ENCODE results near the gene ATRX.
"Not testable (repeated sequence)": the region's sequence is repeated elsewhere in the genome, so short reads cannot be mapped to it uniquely, and the experiment has no call there.

Gene ATRX

DNA sequence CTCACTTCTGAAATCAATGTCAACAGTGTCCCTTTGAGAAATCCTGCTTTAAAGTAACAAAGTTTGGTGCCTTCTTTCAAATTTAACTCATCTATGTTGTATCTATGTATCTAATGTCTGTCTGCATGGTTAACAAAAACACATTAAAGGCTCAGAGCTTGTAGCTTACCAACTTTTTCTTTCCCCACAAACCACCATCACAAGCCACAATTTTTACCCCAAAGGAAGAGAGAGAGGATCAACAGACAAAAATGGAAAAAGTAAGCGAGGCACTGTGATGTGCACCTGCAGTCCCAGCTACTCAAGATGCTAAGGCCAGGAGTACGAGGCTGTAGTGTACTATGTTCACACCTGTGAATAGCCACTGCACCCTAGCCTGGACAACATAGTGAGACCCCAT lies 17.2 kb downstream of the ATRX start:
- TF ChIP-seq, protein P1, sequence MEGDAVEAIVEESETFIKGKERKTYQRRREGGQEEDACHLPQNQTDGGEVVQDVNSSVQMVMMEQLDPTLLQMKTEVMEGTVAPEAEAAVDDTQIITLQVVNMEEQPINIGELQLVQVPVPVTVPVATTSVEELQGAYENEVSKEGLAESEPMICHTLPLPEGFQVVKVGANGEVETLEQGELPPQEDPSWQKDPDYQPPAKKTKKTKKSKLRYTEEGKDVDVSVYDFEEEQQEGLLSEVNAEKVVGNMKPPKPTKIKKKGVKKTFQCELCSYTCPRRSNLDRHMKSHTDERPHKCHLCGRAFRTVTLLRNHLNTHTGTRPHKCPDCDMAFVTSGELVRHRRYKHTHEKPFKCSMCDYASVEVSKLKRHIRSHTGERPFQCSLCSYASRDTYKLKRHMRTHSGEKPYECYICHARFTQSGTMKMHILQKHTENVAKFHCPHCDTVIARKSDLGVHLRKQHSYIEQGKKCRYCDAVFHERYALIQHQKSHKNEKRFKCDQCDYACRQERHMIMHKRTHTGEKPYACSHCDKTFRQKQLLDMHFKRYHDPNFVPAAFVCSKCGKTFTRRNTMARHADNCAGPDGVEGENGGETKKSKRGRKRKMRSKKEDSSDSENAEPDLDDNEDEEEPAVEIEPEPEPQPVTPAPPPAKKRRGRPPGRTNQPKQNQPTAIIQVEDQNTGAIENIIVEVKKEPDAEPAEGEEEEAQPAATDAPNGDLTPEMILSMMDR (IDR thresholded peaks at IDR 0.05; ENCODE audit: insufficient read depth, low read length): no peak
- TF ChIP-seq SPI1 (IDR thresholded peaks at IDR 0.05; ENCODE audit: borderline replicate concordance, low read depth): no peak
- TF ChIP-seq REST (IDR thresholded peaks at IDR 0.05; ENCODE audit: insufficient replicate concordance, low read depth): no peak
- no peak for TF ChIP-seq POLR2AphosphoS5 (IDR thresholded peaks at IDR 0.05; ENCODE audit: low read depth)
- no peak for TF ChIP-seq GABPA (IDR thresholded peaks at IDR 0.05; ENCODE audit: low read depth)
- DNase-seq (ENCODE audit: low read depth in 1 of 2, low spot score in 1 of 2): no peak

GRCh38 chrX:77766212-77766611 lies 19.8 kb downstream of the ATRX start:
- DNase-seq (ENCODE audit: low read depth in 1 of 2, low spot score in 1 of 2); H3K4me3 ChIP-seq (replicated peaks; ENCODE audit: insufficient read depth, low read length); H3K27me3 ChIP-seq (ENCODE audit: insufficient read depth, poor library complexity, severe bottlenecking); H3K27ac ChIP-seq (replicated peaks): not testable (repeated sequence)

More for the DNA sequence above, 17.2 kb downstream of the ATRX start:
- Histone ChIP-seq H3K27me3 (ENCODE audit: insufficient read depth, poor library complexity, severe bottlenecking) (no peaks in the 10 kb centered on the region), H3K4me3 (replicated peaks; ENCODE audit: insufficient read depth, low read length) (no peak overlapping the region), H3K27ac (replicated peaks) (no peak overlapping the region)

DNA sequence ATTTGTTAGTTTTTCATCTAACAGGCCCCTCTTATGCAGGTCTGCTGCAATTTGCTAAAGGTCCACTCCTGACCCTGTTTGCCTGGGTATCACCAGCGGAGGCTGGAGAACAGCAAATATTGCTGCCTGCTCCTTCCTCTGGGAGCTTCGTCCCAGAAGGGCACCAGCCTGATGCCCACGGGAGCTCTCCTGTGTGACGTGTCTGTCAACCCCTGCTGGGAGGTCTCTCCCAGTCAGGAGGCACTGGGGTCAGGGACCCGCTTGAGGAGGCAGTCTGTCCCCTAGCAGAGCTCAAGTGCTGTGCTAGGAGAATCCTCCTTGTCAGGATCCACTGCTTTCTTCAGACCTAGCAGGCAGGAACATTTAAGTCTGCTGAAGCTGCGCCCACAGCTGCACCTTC lies 30.5 kb downstream of the ATRX start:
- H3K27me3 ChIP-seq (ENCODE audit: insufficient read depth, poor library complexity, severe bottlenecking): no peaks in the 10 kb centered on the region
- no peak overlapping the region for H3K27ac ChIP-seq (replicated peaks)
- no peak overlapping the region for H3K4me3 ChIP-seq (replicated peaks; ENCODE audit: insufficient read depth, low read length)
- no peak for DNase-seq (ENCODE audit: low read depth in 1 of 2, low spot score in 1 of 2)
- TF ChIP-seq, protein P1 (IDR thresholded peaks at IDR 0.05; ENCODE audit: insufficient read depth, low read length): no peak
- TF ChIP-seq SPI1 (IDR thresholded peaks at IDR 0.05; ENCODE audit: borderline replicate concordance, low read depth) (no peak), POLR2AphosphoS5 (IDR thresholded peaks at IDR 0.05; ENCODE audit: low read depth) (no peak), GABPA (IDR thresholded peaks at IDR 0.05; ENCODE audit: low read depth) (no peak), REST (IDR thresholded peaks at IDR 0.05; ENCODE audit: insufficient replicate concordance, low read depth) (no peak)

GRCh38 chrX:77753942-77754341 lies 32.1 kb downstream of the ATRX start:
- not testable (repeated sequence) for H3K4me3 ChIP-seq (replicated peaks; ENCODE audit: insufficient read depth, low read length); H3K27ac ChIP-seq (replicated peaks); DNase-seq (ENCODE audit: low read depth in 1 of 2, low spot score in 1 of 2); H3K27me3 ChIP-seq (ENCODE audit: insufficient read depth, poor library complexity, severe bottlenecking)

- DNase-seq (ENCODE audit: low read depth in 1 of 2, low spot score in 1 of 2): no peak
- no peaks in the 10 kb centered on the region for H3K27me3 ChIP-seq (ENCODE audit: insufficient read depth, poor library complexity, severe bottlenecking)
- H3K4me3 ChIP-seq (replicated peaks; ENCODE audit: insufficient read depth, low read length): no peak overlapping the region
- no peak overlapping the region for H3K27ac ChIP-seq (replicated peaks)
- no peak for TF ChIP-seq REST (IDR thresholded peaks at IDR 0.05; ENCODE audit: insufficient replicate concordance, low read depth)
- TF ChIP-seq GABPA (IDR thresholded peaks at IDR 0.05; ENCODE audit: low read depth): no peak
- TF ChIP-seq SPI1 (IDR thresholded peaks at IDR 0.05; ENCODE audit: borderline replicate concordance, low read depth): no peak
- TF ChIP-seq, protein P1 (IDR thresholded peaks at IDR 0.05; ENCODE audit: insufficient read depth, low read length): no peak
- TF ChIP-seq POLR2AphosphoS5 (IDR thresholded peaks at IDR 0.05; ENCODE audit: low read depth): no peak
Measured at GRCh38 chrX:77749695-77750094, 36.3 kb downstream of the ATRX start.

Measured in HL-60 (cell line).